ENCODE results near the gene RXRA.

Gene RXRA

GRCh38 chr9:134419684-134420076, 93.4 kb downstream of the RXRA start:
- TF ChIP-seq CTCF (IDR thresholded peaks at IDR 0.05; ENCODE audit: low read depth, low read length) = peak; percentile 82
- DNase-seq = peak; percentile 83
- Histone ChIP-seq H3K9me3 (ENCODE audit: severe bottlenecking) (no peaks in the 10 kb centered on the region), H3K36me3 (peaks cover 22% of the 10 kb centered on the region), H3K27ac (peak overlapping the region; percentile 54), H3K4me3 (ENCODE audit: low read depth, low read length) (no peak overlapping the region), H3K27me3 (ENCODE audit: insufficient read depth, low read depth, severe bottlenecking) (no peaks in the 10 kb centered on the region)

- DNase-seq = no peak
- H3K27ac ChIP-seq = peak overlapping the region; percentile 35
- peaks cover 25% of the 10 kb centered on the region for H3K36me3 ChIP-seq
- no peak overlapping the region for H3K4me3 ChIP-seq (ENCODE audit: low read depth, low read length)
- H3K9me3 ChIP-seq (ENCODE audit: severe bottlenecking) = no peaks in the 10 kb centered on the region
- no peak for TF ChIP-seq CTCF (IDR thresholded peaks at IDR 0.05; ENCODE audit: low read depth, low read length)
- no peaks in the 10 kb centered on the region for H3K27me3 ChIP-seq (ENCODE audit: insufficient read depth, low read depth, severe bottlenecking)
Measured at GRCh38 chr9:134420281-134420845, 94.1 kb downstream of the RXRA start.

GRCh38 chr9:134420974-134421432, 94.7 kb downstream of the RXRA start:
- Histone ChIP-seq H3K9me3 (ENCODE audit: severe bottlenecking) (no peaks in the 10 kb centered on the region), H3K36me3 (peaks cover 26% of the 10 kb centered on the region), H3K4me3 (ENCODE audit: low read depth, low read length) (no peak overlapping the region), H3K27me3 (ENCODE audit: insufficient read depth, low read depth, severe bottlenecking) (no peaks in the 10 kb centered on the region), H3K27ac (no peak overlapping the region)
- no peak for TF ChIP-seq CTCF (IDR thresholded peaks at IDR 0.05; ENCODE audit: low read depth, low read length)
- no peak for DNase-seq

- TF ChIP-seq CTCF (IDR thresholded peaks at IDR 0.05; ENCODE audit: low read depth, low read length) = no peak
Measured at GRCh38 chr9:134421888-134422287, 95.6 kb downstream of the RXRA start.

GRCh38 chr9:134422301-134423090, 96.2 kb downstream of the RXRA start:
- Histone ChIP-seq H3K27ac (peak overlapping the region; percentile 91), H3K9me3 (ENCODE audit: severe bottlenecking) (no peaks in the 10 kb centered on the region), H3K4me3 (ENCODE audit: low read depth, low read length) (no peak overlapping the region), H3K36me3 (peaks cover 20% of the 10 kb centered on the region), H3K27me3 (ENCODE audit: insufficient read depth, low read depth, severe bottlenecking) (no peaks in the 10 kb centered on the region)
- no peak for DNase-seq
- TF ChIP-seq CTCF (IDR thresholded peaks at IDR 0.05; ENCODE audit: low read depth, low read length) = no peak

More at GRCh38 chr9:134421888-134422287, 95.6 kb downstream of the RXRA start:
- no peak overlapping the region for H3K4me3 ChIP-seq (ENCODE audit: low read depth, low read length)
- H3K27me3 ChIP-seq (ENCODE audit: insufficient read depth, low read depth, severe bottlenecking) = no peaks in the 10 kb centered on the region
- H3K36me3 ChIP-seq = peaks cover 24% of the 10 kb centered on the region
- H3K9me3 ChIP-seq (ENCODE audit: severe bottlenecking) = no peaks in the 10 kb centered on the region
- DNase-seq = no peak
- H3K27ac ChIP-seq = no peak overlapping the region

Measured in WERI-Rb-1 (cell line).